ENCODE results near the gene FAM25G. TPM values are rescaled to one million over a fixed set of nuclear protein-coding genes. Genes with fewer than 3 reads are reported as not detected.
"Not testable (repeated sequence)": the region's sequence is repeated elsewhere in the genome, so short reads cannot be mapped to it uniquely, and the experiment has no call there.

FAM25G gene
- total RNA-seq, 4 donors from 2014 or later, result not detected

GRCh38 chr10:47477078-47477477, 14.4 kb downstream of the FAM25G start:
- H3K4me3 ChIP-seq; H3K4me1 ChIP-seq; H3K36me3 ChIP-seq; H3K9me3 ChIP-seq; H3K27ac ChIP-seq; DNase-seq (ENCODE audit: low spot score in 2 of 2); H3K27me3 ChIP-seq: not testable (repeated sequence)
- WGBS, 2 donors, result 100% methylated on average over 2 of the region's 11 CpGs; no CpG with 5 or more reads in 1 of the 2 donors

DNA sequence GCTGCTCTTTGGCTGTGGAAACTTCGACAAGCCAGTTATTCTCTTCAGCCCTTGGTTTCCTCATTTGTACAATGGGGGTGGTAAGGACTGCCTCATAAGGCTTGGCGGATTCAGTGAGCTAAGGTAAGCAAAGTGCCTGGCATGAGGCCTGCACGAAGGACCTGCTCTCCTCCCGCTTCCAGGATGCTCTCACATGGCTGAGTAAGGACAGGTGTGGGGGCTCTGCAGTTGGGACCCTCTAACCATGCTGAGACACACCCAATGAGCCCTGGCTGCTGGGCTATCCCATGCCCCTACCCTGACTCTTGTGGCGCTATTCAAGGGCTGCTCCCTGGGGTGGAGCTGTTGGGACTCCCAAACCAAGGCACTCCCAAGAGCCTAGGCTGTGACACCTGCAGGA, 16.4 kb downstream of the FAM25G start:
- WGBS, 2 donors, result 88 to 93% methylated on average over 3 of the region's 5 CpGs

GRCh38 chr10:47473516-47473915, 18.0 kb downstream of the FAM25G start:
- not testable (repeated sequence) for DNase-seq (ENCODE audit: low spot score in 2 of 2); H3K27me3 ChIP-seq; H3K4me3 ChIP-seq; H3K36me3 ChIP-seq; H3K9me3 ChIP-seq; H3K27ac ChIP-seq; H3K4me1 ChIP-seq
- WGBS, 2 donors, result no CpG with 5 or more reads among the region's 7 CpGs

More for the DNA sequence above, 16.4 kb downstream of the FAM25G start:
- not testable (repeated sequence) for H3K36me3 ChIP-seq; H3K4me3 ChIP-seq; H3K4me1 ChIP-seq; H3K27ac ChIP-seq; DNase-seq (ENCODE audit: low spot score in 2 of 2); H3K9me3 ChIP-seq; H3K27me3 ChIP-seq

GRCh38 chr10:47472647-47473046, 18.9 kb downstream of the FAM25G start:
- H3K4me3 ChIP-seq; H3K27ac ChIP-seq; H3K9me3 ChIP-seq; H3K4me1 ChIP-seq; H3K36me3 ChIP-seq; H3K27me3 ChIP-seq; DNase-seq (ENCODE audit: low spot score in 2 of 2): not testable (repeated sequence)
- no CpG with 5 or more reads among the region's 3 CpGs for WGBS, 2 donors

GRCh38 chr10:47472072-47472471, 19.4 kb downstream of the FAM25G start:
- not testable (repeated sequence) for H3K4me3 ChIP-seq; H3K27ac ChIP-seq; H3K9me3 ChIP-seq; H3K4me1 ChIP-seq; H3K36me3 ChIP-seq; DNase-seq (ENCODE audit: low spot score in 2 of 2); H3K27me3 ChIP-seq
- WGBS, 2 donors, result no CpG with 5 or more reads among the region's 5 CpGs

DNA sequence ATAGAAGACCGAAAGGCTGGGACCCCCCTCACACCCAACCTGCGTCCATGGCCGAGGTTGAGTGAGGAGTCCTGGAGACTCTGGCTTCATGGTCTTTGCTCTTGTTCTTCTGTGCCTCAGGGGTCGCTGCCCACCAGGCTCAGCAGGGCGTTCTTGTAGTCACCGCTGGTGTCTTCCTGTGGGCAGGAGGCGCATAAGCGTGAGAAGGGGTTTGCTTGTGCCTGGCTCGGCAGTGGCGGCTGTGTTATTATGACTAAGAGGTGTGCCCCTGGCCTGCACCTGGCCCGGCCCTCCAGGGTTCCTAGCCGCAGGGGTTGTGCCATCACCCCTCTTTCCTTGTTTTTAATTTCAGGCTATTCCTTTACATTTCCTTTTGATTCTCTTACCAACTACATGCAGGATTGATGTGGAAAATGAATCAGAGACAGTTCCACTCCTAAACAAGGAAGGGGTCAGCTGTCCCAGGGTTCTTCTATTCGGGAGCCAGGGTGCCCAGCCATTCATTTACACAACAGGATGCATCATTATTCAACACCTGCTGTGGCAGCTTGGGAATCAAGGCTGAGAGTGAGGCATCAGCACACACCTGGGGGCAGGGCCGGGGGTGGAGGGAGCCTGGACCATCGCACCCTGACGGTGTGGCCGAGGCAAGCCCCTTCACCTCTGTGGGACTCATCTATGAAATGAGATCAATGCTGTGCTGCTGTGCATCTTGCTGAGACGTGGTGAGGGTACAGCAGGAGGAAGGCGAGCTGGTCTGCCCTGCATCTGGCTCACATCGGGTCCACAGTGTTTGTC, 22.6 kb downstream of the FAM25G start:
- not testable (repeated sequence) for H3K36me3 ChIP-seq; DNase-seq (ENCODE audit: low spot score in 2 of 2); H3K27me3 ChIP-seq; H3K4me1 ChIP-seq; H3K27ac ChIP-seq; H3K4me3 ChIP-seq; H3K9me3 ChIP-seq
- WGBS, 2 donors, result 83 to 88% methylated on average over 9 to 10 of the region's 20 CpGs

- H3K4me3 ChIP-seq; DNase-seq (ENCODE audit: low spot score in 2 of 2); H3K9me3 ChIP-seq; H3K4me1 ChIP-seq; H3K36me3 ChIP-seq; H3K27me3 ChIP-seq; H3K27ac ChIP-seq: not testable (repeated sequence)
- 89 to 93% methylated on average over 5 of the region's 7 CpGs for WGBS, 2 donors
Measured at GRCh38 chr10:47467957-47468356, 23.5 kb downstream of the FAM25G start.

DNA sequence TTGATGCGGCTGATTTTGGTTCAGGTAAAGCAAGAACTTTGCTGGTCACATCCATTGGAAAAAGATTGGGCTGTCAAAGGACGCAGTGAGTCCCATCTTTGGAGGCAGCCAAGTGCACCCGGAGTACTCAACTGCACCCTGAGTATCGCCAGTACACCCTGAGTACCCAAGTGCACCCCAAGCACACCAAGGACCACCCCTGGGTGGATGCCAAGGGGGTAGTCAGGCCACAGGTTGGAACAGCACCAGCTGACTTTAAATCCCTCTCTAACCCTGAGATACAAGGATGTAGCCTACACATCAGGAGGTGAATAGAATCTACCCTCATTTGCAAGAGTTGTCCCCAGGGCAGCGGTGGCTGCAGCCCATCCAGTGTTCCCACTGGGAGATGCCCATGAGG, 24.0 kb downstream of the FAM25G start:
- not testable (repeated sequence) for H3K4me1 ChIP-seq; H3K36me3 ChIP-seq; H3K27ac ChIP-seq; H3K27me3 ChIP-seq; DNase-seq (ENCODE audit: low spot score in 2 of 2); H3K9me3 ChIP-seq; H3K4me3 ChIP-seq
- WGBS, 2 donors, result 96 to 100% methylated on average over 3 to 4 of the region's 5 CpGs

DNA sequence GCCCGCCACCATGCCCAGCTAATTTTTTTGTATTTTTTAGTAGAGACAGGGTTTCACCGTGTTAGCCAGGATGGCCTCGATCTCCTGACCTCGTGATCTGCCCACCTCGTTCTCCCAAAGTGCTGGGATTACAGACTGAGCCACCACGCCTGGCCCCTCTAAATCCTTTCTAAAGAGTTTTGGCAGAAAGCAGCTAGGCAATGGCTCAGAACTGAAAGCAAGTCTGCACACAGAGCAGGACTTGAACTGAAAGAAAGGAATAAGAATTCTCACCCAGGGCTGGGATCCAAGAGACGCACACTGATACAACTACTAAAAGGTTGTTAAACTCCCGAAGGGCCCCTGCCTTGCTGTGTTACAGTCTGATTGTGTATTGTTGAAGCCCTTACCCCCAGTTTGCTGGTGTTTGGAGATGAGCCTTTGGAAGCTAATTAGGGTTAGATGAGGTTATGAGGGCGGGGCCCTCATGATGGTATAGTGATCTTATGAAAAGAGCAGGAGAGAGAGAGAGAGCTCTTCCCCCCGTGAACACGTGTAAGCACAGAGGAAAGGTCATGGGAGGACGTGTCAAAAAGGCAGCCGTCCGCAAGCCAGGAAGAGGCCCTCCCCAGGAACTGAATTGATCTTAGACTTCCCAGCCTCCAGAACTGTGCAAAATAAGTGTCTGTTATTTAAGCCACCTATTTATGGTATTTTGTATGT, 26.1 kb downstream of the FAM25G start:
- WGBS, 2 donors, result 58 to 63% methylated on average over 13 to 14 of the region's 14 CpGs
- not testable (repeated sequence) for H3K27me3 ChIP-seq; H3K4me1 ChIP-seq; H3K36me3 ChIP-seq; DNase-seq (ENCODE audit: low spot score in 2 of 2); H3K27ac ChIP-seq; H3K9me3 ChIP-seq; H3K4me3 ChIP-seq

DNA sequence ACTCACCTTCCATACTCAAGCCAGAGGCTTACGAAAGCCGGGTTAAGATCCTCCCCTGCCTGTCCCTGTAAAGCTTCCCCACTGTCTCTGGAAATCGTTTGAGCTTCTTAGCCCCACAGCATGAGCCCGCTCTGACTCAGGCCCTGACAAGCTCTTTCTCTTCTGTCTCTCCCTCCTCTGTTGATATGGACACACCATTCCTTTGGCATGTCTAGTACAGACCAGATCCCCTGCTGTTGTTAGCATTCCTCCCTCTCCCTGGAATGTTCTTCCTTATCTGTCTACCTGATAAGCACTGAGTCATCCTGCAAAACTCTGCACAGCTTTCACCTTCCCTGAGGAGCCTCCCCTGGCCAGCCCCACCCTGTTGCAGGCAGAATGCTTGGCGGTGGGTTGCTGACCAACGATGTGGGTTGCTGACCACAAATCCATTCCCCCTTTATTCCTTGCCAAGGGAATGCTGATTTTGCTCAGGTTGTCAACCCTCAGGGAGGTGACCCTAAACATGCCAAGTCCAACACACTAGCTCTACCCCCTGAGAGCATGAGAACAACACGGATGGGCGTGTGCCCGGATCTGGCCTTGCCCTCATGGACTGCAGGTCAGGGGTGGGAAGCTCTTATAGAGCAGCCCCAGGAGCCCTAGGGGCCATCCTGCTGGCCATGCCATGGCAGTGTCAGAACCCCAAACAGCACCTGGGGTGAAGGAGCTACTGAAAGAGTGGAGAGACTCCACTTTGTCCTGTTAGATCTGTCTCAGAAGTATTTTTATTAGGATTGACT, 28.7 kb downstream of the FAM25G start:
- H3K36me3 ChIP-seq; H3K4me1 ChIP-seq; H3K27ac ChIP-seq; H3K9me3 ChIP-seq; H3K4me3 ChIP-seq; H3K27me3 ChIP-seq; DNase-seq (ENCODE audit: low spot score in 2 of 2): not testable (repeated sequence)
- no CpG with 5 or more reads among the region's 9 CpGs for WGBS, 2 donors

Data from tibial nerve (tissue), 4 donors.